Lung microvascular endothelial cell (primary cell): ENCODE results near the gene FURIN. TPM values are rescaled to one million over a fixed set of nuclear protein-coding genes. Genes with fewer than 3 reads are reported as not detected.
"Not testable (repeated sequence)": the region's sequence is repeated elsewhere in the genome, so short reads cannot be mapped to it uniquely, and the experiment has no call there.

Experiments
- DNase-seq, 2 donors: peaks; one replicate each; pipeline versions ENCODE4 v3.0.0 to v3.0.0-alpha.2; 2010; ENCODE audit warnings: low read depth in 2 of 2
- total RNA-seq: library from RNA; depleted of rRNA; stranded (reverse); fragments of >200 nt; gene quantifications from 2 replicates; pipeline ENCODE4 v1.2.1, GENCODE V29; 2014

FURIN gene
- total RNA-seq, 1 donor from 2014 or later: 56.0 TPM

GRCh38 chr15:90881978-90882721 lies 13.8 kb downstream of the FURIN start:
- no peak for DNase-seq

GRCh38 chr15:90882781-90883525 lies 14.6 kb downstream of the FURIN start:
- DNase-seq: no peak

DNA sequence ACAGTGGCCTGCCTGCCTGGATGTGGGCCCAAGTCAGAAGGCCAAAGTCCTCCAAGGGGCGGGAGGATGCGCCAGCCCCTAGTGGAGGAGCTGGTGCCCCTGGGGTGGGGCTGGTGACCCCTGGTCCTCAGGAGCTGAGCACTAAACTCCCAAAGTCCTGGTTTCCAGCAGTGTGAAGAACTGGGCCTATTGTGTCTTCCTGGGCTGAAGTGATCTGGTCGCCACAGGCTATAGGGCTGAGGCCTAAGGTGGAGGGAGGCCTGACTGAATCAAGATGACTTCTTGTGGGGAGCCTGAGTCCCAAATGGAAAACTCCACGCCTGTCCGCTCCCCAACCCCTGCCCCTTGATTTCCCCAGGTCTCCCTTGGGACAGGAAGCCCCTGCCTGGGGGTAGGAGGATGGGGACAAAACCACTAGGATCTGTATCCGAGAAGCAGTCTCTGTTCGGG lies 15.2 kb downstream of the FURIN start:
- DNase-seq: peak; percentile 21 to 31

DNA sequence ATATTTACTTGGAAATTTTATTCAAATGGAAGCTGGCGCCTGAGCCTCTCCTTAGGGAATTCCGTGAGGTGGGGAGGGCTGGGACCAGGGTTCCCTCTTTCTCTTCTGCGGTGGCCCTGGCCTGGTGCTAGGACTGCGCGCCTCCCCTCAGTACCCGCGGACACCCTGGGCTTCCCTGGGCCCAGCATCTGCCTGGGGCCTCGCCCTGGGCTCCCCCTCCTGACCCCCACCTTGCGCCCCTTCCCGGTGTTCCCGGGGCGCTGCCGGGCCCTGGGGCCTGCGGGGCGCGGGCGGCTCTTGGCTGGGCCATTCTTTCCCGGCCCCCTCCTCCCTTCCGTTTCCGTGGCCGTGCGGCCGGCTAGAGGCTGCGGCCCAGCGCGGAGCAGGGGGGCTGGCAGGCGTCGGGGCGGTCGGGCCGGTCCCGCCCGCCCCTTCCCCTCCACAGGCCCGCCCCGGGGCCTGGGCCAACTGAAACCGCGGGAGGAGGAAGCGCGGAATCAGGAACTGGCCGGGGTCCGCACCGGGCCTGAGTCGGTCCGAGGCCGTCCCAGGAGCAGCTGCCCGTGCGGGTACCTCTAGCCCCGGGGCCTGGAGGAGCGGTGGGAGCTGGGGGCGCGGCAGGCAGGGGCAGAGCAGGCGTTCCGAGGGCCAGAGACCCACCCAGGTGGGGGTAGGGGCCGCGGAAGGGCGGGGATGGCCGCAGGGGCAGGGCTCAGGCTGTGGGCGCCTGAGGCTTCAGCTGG lies 15.8 kb downstream of the FURIN start, which contains the start of gene FES:
Gene FES (plus strand): TSS at position 529 of the 743 bp plus-strand sequence. CDS start 542 bp downstream, outside the sequence.
- peak; percentile 76 to 84 for DNase-seq

- peak; percentile 16 to 25 for DNase-seq
Measured at GRCh38 chr15:90884719-90885431, 16.5 kb downstream of the FURIN start.

DNA sequence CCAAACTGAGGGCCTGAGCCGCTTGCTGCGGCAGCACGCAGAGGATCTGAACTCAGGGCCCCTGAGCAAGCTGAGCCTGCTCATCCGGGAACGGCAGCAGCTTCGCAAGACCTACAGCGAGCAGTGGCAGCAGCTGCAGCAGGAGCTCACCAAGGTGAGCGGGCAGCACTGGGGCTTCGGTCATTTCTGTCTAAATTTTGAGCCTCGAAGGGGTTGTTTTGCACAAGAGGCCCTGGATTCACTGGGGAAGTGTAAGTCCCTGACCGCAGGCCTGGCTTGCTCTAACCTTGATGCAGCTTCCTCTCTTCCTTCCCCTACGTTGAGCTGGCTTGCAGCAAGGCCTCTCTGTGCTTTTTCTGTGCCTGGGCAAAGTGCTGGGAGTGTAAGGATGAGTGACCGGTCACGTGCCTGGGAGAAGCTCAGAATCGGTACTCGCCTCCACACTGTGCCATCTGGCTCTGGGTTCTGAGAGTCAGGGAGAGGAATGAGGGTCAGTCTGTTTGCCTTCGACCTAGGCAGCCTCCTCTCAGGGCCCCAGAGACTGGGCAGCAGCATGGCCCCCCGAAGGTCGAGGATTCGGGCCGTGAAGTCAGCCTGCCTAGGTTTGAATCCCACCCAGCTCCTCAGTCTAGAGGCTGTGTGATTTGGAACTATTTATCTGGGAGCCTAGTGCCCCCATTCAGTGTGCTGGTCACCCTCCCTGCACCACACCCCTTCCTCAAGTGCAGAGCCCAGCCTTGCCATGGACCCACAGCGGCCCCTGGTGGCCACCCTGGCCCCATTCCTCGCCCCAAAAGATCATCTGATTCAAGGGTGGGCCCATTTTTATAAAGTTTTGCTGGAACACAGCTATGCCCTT lies 17.3 kb downstream of the FURIN start:
- peak; percentile 76 to 82 for DNase-seq

DNA sequence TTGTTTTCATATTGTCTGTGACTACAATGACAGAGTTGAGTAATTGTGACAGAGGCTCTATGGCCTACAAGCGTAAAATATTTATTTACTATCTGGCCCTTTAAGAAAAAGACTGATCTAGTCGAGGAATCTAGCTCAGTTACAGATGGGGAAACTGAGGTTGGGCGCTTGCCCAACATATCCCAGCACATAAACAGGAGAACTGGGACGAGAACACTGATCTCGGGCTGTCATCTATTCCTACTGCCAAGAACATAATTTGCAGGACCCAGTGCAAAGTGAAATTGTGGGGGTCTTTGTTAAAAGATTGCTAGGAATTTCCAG lies 17.9 kb downstream of the FURIN start:
- no peak for DNase-seq

DNA sequence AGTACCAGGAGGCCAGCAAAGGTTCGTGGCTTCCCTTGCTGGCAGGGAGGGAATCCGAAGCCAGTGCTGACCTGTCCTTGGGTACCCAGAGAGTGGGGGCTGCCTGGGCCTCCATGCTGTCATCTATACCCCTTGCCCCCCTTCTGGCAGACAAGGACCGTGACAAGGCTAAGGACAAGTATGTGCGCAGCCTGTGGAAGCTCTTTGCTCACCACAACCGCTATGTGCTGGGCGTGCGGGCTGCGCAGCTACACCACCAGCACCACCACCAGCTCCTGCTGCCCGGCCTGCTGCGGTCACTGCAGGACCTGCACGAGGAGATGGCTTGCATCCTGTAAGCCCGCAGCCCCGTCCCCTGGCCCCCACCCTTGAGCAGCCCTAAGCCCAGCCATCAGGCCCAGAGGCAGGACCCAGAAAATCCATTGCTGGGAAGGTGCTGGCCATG lies 18.7 kb downstream of the FURIN start:
- no peak for DNase-seq

DNA sequence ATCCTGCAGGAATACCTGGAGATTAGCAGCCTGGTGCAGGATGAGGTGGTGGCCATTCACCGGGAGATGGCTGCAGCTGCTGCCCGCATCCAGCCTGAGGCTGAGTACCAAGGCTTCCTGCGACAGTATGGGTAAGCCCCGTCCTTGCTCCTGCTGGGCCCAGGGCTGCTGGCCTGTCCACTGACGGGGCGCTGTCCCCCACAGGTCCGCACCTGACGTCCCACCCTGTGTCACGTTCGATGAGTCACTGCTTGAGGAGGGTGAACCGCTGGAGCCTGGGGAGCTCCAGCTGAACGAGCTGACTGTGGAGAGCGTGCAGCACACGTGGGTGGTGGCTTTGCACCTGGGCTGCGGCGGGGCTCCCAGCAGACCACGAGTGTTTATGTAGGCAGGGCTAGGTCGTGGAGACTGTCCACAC lies 20.9 kb downstream of the FURIN start:
- no peak for DNase-seq

DNA sequence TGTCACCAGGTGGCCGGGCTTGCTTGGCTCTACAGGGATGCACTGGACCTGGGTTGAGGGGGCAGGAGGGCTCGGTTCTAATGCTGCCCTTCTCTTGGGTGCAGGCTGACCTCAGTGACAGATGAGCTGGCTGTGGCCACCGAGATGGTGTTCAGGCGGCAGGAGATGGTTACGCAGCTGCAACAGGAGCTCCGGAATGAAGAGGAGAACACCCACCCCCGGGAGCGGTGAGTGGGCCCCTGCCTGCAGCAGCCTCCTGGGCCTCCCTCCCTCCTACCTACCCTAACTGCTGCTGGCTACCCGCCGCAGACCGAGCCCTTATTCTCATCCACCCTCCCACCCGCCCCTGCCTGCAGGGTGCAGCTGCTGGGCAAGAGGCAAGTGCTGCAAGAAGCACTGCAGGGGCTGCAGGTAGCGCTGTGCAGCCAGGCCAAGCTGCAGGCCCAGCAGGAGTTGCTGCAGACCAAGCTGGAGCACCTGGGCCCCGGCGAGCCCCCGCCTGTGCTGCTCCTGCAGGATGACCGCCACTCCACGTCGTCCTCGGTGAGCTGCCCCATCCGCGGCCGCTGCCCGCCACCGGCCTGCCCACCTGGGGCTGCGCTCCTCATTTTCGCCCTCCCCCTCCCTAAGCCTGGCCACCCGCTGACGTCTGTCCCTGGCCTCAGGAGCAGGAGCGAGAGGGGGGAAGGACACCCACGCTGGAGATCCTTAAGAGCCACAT lies 21.5 kb downstream of the FURIN start:
- no peak for DNase-seq

DNA sequence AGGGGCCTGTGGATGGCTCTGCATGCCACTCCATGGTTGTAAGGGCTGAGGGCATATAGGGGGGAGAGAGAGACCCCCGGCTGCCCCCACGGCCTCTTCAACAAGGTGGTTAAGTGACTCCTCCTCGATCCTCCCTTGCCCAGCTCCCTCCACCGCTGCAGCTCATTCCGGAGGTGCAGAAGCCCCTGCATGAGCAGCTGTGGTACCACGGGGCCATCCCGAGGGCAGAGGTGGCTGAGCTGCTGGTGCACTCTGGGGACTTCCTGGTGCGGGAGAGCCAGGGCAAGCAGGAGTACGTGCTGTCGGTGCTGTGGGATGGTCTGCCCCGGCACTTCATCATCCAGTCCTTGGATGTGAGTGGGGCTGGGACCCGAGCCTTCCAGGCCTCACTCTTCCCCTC lies 22.5 kb downstream of the FURIN start:
- no peak for DNase-seq

DNA sequence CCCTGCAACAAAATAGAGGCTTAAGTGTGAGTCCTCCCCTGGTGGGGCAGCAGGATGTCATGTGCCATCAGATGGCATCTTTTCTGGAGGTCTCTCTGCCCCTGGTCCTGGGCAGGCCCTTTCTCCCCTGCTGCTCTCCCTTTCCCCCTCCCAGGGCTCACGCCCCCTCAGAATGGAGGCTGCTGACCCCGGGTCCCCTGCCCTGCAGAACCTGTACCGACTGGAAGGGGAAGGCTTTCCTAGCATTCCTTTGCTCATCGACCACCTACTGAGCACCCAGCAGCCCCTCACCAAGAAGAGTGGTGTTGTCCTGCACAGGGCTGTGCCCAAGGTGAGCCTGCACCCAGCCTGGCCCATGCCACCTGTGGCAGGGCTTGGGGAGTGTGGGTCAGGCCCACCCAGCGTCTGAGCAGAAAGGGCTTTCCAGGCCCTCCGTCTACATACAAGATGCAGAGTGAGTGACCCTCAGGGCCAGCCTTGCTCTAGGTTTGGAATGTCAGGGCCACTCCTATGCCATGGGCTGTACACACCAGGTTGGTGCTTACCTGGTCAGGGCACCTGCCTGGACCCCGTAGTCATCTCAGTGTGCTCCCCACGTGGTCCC lies 23.1 kb downstream of the FURIN start:
- DNase-seq: no peak

- no peak for DNase-seq
Measured at GRCh38 chr15:90892023-90892422, 23.6 kb downstream of the FURIN start.

DNA sequence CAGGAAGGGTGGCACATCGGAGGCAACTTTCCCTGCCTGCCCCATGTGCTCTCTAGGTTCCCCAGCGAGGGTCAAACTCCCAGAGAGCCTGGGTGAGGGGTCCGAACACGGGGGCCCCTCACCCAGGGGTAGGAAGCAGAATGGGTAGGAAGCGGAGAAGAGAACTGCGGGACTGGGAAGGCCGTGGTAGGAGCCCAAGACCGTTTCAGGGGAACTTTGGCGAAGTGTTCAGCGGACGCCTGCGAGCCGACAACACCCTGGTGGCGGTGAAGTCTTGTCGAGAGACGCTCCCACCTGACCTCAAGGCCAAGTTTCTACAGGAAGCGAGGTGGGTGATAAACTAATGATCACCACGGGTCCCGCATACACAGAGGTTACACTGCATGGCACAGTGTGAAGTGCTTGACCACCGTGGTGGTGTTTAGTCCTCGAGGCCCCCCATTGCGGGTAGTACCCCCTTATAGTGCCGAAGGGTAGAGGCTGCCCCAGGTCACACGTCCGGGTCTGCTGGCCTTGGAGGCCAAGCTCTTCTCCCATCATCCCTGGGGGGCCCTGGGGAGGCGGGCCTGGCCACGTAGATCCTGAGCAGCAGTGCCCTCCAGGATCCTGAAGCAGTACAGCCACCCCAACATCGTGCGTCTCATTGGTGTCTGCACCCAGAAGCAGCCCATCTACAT lies 24.2 kb downstream of the FURIN start:
- DNase-seq: no peak

DNA sequence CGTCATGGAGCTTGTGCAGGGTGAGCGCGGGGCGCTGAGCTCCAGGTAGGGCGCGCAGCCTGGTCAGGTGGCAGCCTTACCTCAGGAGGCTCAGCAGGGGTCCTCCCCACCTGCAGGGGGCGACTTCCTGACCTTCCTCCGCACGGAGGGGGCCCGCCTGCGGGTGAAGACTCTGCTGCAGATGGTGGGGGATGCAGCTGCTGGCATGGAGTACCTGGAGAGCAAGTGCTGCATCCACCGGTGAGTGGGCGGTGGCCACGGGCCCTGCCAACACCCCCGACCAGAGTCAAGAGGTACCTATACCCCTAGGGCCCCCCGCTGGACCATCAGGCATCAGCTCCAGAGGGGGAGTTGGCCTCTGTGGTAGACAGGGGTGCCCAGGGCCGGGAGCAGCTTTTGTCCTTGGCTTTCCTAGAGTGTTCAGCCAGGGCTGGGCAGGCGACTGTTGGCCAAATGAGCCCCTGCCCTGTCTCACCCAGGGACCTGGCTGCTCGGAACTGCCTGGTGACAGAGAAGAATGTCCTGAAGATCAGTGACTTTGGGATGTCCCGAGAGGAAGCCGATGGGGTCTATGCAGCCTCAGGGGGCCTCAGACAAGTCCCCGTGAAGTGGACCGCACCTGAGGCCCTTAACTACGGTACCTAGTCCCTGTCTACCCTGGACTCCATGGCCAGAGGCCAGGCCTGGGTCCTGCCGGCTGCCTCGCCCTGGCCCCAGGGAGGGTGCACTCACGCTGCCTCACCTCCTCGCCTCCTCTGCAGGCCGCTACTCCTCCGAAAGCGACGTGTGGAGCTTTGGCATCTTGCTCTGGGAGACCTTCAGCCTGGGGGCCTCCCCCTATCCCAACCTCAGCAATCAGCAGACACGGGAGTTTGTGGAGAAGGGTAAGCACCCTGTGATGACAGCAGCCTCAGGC lies 25.0 kb downstream of the FURIN start:
- no peak for DNase-seq

DNA sequence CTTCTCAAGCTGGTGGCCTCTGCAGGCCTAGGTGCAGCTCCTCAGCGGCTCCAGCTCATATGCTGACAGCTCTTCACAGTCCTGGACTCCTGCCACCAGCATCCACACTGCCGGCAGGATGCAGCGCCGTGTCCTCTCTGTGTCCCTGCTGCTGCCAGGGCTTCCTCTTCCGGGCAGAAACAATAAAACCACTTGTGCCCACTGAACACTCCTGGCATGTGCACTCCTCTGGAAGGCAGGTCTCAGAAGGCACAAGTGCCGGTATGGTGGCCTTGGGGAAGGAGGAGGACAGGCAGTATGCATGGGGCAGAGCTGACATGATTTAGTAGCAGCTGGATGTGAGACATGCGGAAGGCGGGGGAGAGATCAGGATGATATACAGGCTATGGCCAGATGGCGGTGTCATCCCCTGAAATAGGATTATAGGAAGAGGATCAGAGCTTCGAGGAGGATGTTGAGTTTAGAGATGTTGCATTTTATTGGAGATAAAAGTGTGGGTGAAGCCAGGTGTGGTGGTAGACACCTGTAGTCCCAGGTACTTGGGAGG lies 27.3 kb downstream of the FURIN start:
- DNase-seq: peak; percentile 46 to 83

DNA sequence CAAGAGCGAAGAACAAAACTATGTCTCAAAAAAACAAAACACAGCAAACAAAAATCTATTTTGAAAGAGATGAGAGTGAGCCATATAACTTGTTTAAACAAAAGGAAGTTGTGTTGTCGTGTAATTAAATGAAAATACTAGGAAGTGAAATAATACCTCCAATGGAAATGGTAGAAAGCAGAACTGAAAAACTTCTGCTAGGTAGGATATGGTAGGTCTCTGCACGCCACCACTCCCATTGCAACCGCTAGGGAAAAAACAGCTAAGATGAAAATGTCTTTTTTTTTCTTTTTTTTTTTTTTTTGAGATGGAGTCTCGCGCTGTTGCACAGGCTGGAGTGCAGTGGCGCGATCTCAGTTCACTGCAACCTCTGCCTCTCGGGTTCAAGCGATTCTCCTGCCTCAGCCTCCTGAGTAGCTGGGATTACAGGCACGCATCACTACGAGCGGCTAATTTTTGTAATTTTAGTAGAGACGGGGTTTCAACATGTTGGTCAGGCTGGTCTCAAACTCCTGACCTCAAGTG lies 28.8 kb downstream of the FURIN start:
- DNase-seq: not testable (repeated sequence)
